NT2/D1 (cell line): ENCODE results near the gene VN1R5.
"Not testable (repeated sequence)": the region's sequence is repeated elsewhere in the genome, so short reads cannot be mapped to it uniquely, and the experiment has no call there.

Experiments used
- DNase-seq: peaks from one replicate; pipeline ENCODE4 v3.0.0-alpha.2; 2011; ENCODE audit warnings: low read depth, low spot score
- H3K27me3 ChIP-seq: 2 replicates; pipeline ENCODE4 v1.6.0; 2011; ENCODE audit warnings: mild to moderate bottlenecking; ENCODE audit not compliant: insufficient read length, insufficient read depth
- H3K36me3 ChIP-seq: 2 replicates; pipeline ENCODE4 v1.6.1; 2011; ENCODE audit warnings: mild to moderate bottlenecking, low read length, mixed read lengths; ENCODE audit not compliant: insufficient read depth, insufficient read length
- H3K4me1 ChIP-seq: 2 replicates; pipeline ENCODE4 v1.5.1; 2011; ENCODE audit not compliant: insufficient read depth, insufficient read length
- H3K4me3 ChIP-seq: 2 replicates; pipeline ENCODE4 v1.5.1; 2011; ENCODE audit warnings: low read depth; ENCODE audit not compliant: insufficient read length
- H3K9ac ChIP-seq: 2 replicates; pipeline ENCODE4 v1.6.0; 2011; ENCODE audit warnings: low read depth; ENCODE audit not compliant: insufficient read length
- H3K9me3 ChIP-seq: 2 replicates; pipeline ENCODE4 v1.5.1; 2011; ENCODE audit warnings: mild to moderate bottlenecking, low read length; ENCODE audit not compliant: insufficient read depth
- SUZ12 ChIP-seq: IDR thresholded peaks from 2 replicates; pipeline ENCODE4 v1.6.1; 2011; ENCODE audit not compliant: insufficient read length, insufficient read depth; ENCODE audit errors: extremely low read depth
- YY1 ChIP-seq: IDR thresholded peaks from 2 replicates; pipeline ENCODE4 v1.6.1; 2011; ENCODE audit not compliant: insufficient read length, insufficient read depth
- ZNF274 ChIP-seq: IDR thresholded peaks from 2 replicates; pipeline ENCODE4 v1.6.1; 2011; ENCODE audit warnings: mild to moderate bottlenecking, low read depth, low read length

Gene VN1R5

GRCh38 chr1:247216261-247216660 is 39.6 kb upstream of the VN1R5 start:
- no peaks in the 10 kb centered on the region for H3K36me3 ChIP-seq
- DNase-seq, result no peak
- no peak for TF ChIP-seq SUZ12
- no peak for TF ChIP-seq YY1
- no peak for TF ChIP-seq ZNF274
- H3K4me1 ChIP-seq, result no peaks in the 10 kb centered on the region
- H3K9me3 ChIP-seq, result peaks cover 4% of the 10 kb centered on the region; the same call in 1 of the 2 replicates
- H3K9ac ChIP-seq, result no peak overlapping the region
- H3K4me3 ChIP-seq, result no peak overlapping the region
- no peaks in the 10 kb centered on the region for H3K27me3 ChIP-seq

GRCh38 chr1:247218121-247218651 is 37.7 kb upstream of the VN1R5 start:
- no peak overlapping the region for H3K4me3 ChIP-seq
- H3K36me3 ChIP-seq, result no peaks in the 10 kb centered on the region
- H3K4me1 ChIP-seq, result no peaks in the 10 kb centered on the region
- peaks cover 9% of the 10 kb centered on the region; the same call in 1 of the 2 replicates for H3K9me3 ChIP-seq
- no peak for DNase-seq
- H3K27me3 ChIP-seq, result no peaks in the 10 kb centered on the region
- no peak overlapping the region for H3K9ac ChIP-seq
- TF ChIP-seq ZNF274 (no peak), YY1 (no peak), SUZ12 (no peak)

GRCh38 chr1:247220280-247220679 is 35.6 kb upstream of the VN1R5 start:
- not testable (repeated sequence) for H3K4me1 ChIP-seq, H3K27me3 ChIP-seq, H3K4me3 ChIP-seq, H3K36me3 ChIP-seq, H3K9ac ChIP-seq, DNase-seq
- peaks cover 12% of the 10 kb centered on the region; the same call in 1 of the 2 replicates for H3K9me3 ChIP-seq

- no peaks in the 10 kb centered on the region for H3K4me1 ChIP-seq
- H3K9me3 ChIP-seq, result peaks cover 19% of the 10 kb centered on the region; the same call in 1 of the 2 replicates
- no peak overlapping the region for H3K9ac ChIP-seq
- H3K4me3 ChIP-seq, result no peak overlapping the region
- H3K36me3 ChIP-seq, result no peaks in the 10 kb centered on the region
- no peak for TF ChIP-seq YY1
- DNase-seq, result no peak
- no peaks in the 10 kb centered on the region for H3K27me3 ChIP-seq
Measured at GRCh38 chr1:247222840-247223239, 33.0 kb upstream of the VN1R5 start.

- peaks cover 26% of the 10 kb centered on the region for H3K9me3 ChIP-seq
- no peak for TF ChIP-seq ZNF274
- DNase-seq, result no peak
Measured at GRCh38 chr1:247224822-247225221, 31.1 kb upstream of the VN1R5 start.

GRCh38 chr1:247228133-247228532 is 27.7 kb upstream of the VN1R5 start:
- no peak for DNase-seq

More at GRCh38 chr1:247224822-247225221, 31.1 kb upstream of the VN1R5 start:
- Histone ChIP-seq H3K4me3 (no peak overlapping the region), H3K27me3 (no peaks in the 10 kb centered on the region), H3K36me3 (no peaks in the 10 kb centered on the region), H3K4me1 (no peaks in the 10 kb centered on the region), H3K9ac (no peak overlapping the region)

GRCh38 chr1:247241691-247242090 is 14.2 kb upstream of the VN1R5 start:
- no peaks in the 10 kb centered on the region for H3K4me1 ChIP-seq
- no peaks in the 10 kb centered on the region for H3K9me3 ChIP-seq
- no peak for DNase-seq
- no peak for TF ChIP-seq ZNF274
- TF ChIP-seq YY1, result no peak
- TF ChIP-seq SUZ12, result no peak
- H3K9ac ChIP-seq, result no peak overlapping the region
- H3K36me3 ChIP-seq, result no peaks in the 10 kb centered on the region
- no peaks in the 10 kb centered on the region for H3K27me3 ChIP-seq
- H3K4me3 ChIP-seq, result no peak overlapping the region

More at GRCh38 chr1:247228133-247228532, 27.7 kb upstream of the VN1R5 start:
- TF ChIP-seq ZNF274 (no peak), YY1 (no peak), SUZ12 (no peak)
- Histone ChIP-seq H3K4me3 (no peak overlapping the region), H3K9ac (no peak overlapping the region), H3K4me1 (no peaks in the 10 kb centered on the region), H3K36me3 (no peaks in the 10 kb centered on the region), H3K9me3 (peaks cover 21% of the 10 kb centered on the region), H3K27me3 (no peaks in the 10 kb centered on the region)

- Histone ChIP-seq H3K27me3 (no peaks in the 10 kb centered on the region), H3K4me3 (no peak overlapping the region), H3K9me3 (no peaks in the 10 kb centered on the region), H3K36me3 (no peaks in the 10 kb centered on the region), H3K4me1 (no peaks in the 10 kb centered on the region), H3K9ac (no peak overlapping the region)
- DNase-seq, result no peak
- TF ChIP-seq ZNF274 (no peak), SUZ12 (no peak), YY1 (no peak)
Measured at GRCh38 chr1:247243524-247244137, 12.2 kb upstream of the VN1R5 start.
